Vagina (tissue), 2 donors: Measurements from ENCODE around the gene PTPRCAP. TPM values are rescaled to one million over a fixed set of nuclear protein-coding genes. Genes with fewer than 3 reads are reported as not detected.
"Not testable (repeated sequence)": the region's sequence is repeated elsewhere in the genome, so short reads cannot be mapped to it uniquely, and the experiment has no call there.

Source experiments
- DNase-seq, 2 donors: peaks; one replicate each; pipeline ENCODE4 v3.0.0-alpha.2; 2017; ENCODE audit errors: extremely low spot score in 2 of 2
- H3K27ac ChIP-seq: fragments of 200-600 bp; sonication (generic); one replicate; pipeline ENCODE4 v1.5.1; 2019
- H3K27me3 ChIP-seq: fragments of 200-600 bp; sonication (generic); one replicate; pipeline ENCODE4 v1.5.1; 2019
- H3K36me3 ChIP-seq, 2 donors: fragments of 200-600 bp; sonication (generic); one replicate each; pipeline ENCODE4 v1.5.1; 2017 to 2019
- H3K4me1 ChIP-seq: fragments of 200-600 bp; sonication (generic); one replicate; pipeline ENCODE4 v1.5.1; 2019
- H3K4me3 ChIP-seq, 2 donors: fragments of 200-600 bp; sonication (generic); 1 replicate in 1 of 2; 2 replicates in 1 of 2; pipeline ENCODE4 v1.5.1; 2016 to 2019
- H3K9me3 ChIP-seq: fragments of 200-600 bp; sonication (generic); one replicate; pipeline ENCODE4 v1.5.1; 2019
- POLR2A ChIP-seq, 2 donors: fragments of 450-650 bp; IDR thresholded peaks; one replicate each; pipeline ENCODE4 v1.6.1; 2017; ENCODE audit warnings: antibody characterized with exemption in 2 of 2, mild to moderate bottlenecking in 2 of 2, moderate library complexity in 2 of 2
- POLR2AphosphoS5 ChIP-seq, 2 donors: sonication (generic); formaldehyde crosslinking; IDR thresholded peaks; one replicate each; pipeline ENCODE4 v1.9.0; 2017; ENCODE audit warnings: antibody characterized with exemption in 2 of 2, mild to moderate bottlenecking in 2 of 2, low read depth in 1 of 2; ENCODE audit not compliant: insufficient read depth in 1 of 2
- intact Hi-C: fragments of 100-400 bp; cut with DNase I; formaldehyde crosslinking; loops from one replicate; pipeline ENCODE4 v1.15.1; 2023
- total RNA-seq: library from RNA; depleted of rRNA; stranded (reverse); fragments of >200 nt; gene quantifications from one replicate; pipeline ENCODE4 v1.2.3, GENCODE V29; 2016
- TF ChIP-seq, protein P1 (sequence below), 3 experiments: fragments of 450-650 bp in 2 of 3; fragments of 200-600 bp in 1 of 3; sonication (generic) in 1 of 3; IDR thresholded peaks; one replicate each; pipeline ENCODE4 v1.5.1; 2017 to 2019; ENCODE audit warnings: antibody characterized with exemption in 3 of 3, mild to moderate bottlenecking in 2 of 3, moderate library complexity in 2 of 3

Gene PTPRCAP
- total RNA-seq, 1 donor from 2014 or later = 18.2 TPM

DNA sequence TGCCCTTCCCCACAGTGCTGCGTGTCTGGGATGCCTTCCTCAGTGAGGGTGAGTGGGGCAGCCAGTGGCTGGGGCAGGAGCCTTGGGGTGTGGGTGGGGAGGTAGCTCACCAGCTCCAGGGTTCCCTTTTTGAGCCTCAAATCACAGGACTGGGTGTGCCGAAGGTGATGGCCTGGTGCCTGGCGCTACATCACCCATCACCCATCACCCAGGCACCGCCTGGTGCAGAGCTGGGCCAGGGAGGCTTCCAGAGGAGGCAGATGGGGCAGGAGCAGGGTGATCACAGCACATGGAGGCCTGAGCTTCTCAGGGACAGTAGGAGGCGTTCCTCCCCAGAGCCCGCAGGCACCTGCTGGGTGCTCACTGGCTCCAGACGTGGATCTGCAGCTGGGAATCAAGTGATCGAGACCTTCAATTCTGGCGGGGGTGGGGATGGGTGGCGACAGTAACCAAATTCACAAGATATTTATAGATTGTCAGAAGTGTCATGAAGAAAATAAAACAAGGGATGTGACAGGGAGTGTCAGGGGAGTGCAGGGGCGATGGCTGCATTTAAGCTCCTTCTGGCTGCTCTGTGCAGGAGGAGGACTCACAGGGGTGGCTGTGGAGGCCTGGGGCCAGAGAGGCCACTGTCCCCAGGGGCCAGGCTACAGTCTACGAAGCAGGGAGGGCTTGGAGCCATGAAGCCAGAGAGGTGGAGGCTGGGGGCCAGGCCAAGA is 30.4 kb downstream of the PTPRCAP start:
- no peak for TF ChIP-seq POLR2A (IDR thresholded peaks at IDR 0.05)
- TF ChIP-seq, protein P1, sequence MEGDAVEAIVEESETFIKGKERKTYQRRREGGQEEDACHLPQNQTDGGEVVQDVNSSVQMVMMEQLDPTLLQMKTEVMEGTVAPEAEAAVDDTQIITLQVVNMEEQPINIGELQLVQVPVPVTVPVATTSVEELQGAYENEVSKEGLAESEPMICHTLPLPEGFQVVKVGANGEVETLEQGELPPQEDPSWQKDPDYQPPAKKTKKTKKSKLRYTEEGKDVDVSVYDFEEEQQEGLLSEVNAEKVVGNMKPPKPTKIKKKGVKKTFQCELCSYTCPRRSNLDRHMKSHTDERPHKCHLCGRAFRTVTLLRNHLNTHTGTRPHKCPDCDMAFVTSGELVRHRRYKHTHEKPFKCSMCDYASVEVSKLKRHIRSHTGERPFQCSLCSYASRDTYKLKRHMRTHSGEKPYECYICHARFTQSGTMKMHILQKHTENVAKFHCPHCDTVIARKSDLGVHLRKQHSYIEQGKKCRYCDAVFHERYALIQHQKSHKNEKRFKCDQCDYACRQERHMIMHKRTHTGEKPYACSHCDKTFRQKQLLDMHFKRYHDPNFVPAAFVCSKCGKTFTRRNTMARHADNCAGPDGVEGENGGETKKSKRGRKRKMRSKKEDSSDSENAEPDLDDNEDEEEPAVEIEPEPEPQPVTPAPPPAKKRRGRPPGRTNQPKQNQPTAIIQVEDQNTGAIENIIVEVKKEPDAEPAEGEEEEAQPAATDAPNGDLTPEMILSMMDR (IDR thresholded peaks at IDR 0.05) = no peak
- TF ChIP-seq POLR2AphosphoS5 (IDR thresholded peaks at IDR 0.05; ENCODE audit: insufficient read depth in 1 of 2, low read depth in 1 of 2) = no peak
- Histone ChIP-seq H3K27me3 (no peaks in the 10 kb centered on the region), H3K4me1 (peaks cover 10% of the 10 kb centered on the region), H3K4me3 (no peak overlapping the region), H3K36me3 (no peaks in the 10 kb centered on the region), H3K27ac (no peak overlapping the region), H3K9me3 (no peaks in the 10 kb centered on the region)
- intact Hi-C loops = loop anchor here (10.0 kb wide), 2 partner anchors 58 to 208 kb away; partner anchors contain the start of gene TMEM134
- DNase-seq = no peak

DNA sequence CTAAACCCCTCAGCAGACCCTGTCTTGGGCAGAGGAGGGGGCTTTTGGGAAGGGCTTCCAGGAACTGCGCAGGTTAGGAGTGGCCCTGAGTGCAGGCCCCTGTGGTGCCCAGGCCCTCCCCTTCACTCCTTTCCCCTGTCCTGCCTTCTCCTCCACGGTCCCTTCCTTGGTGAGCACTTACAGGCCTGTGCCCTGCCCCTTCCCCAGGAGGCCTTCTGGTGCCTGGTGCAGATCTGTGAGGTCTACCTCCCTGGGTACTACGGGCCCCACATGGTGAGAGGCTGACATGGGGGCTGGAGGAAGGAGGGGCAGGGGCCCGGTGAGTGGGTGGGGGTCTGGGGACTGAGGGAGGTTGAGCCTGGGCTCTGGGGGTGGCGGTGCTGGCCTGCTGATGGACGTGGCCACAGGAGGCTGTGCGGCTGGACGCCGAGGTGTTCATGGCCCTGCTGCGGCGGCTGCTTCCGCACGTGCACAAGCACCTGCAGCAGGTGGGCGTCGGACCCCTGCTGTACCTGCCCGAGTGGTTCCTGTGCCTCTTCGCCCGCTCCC is 31.0 kb downstream of the PTPRCAP start:
- TF ChIP-seq POLR2AphosphoS5 (IDR thresholded peaks at IDR 0.05; ENCODE audit: insufficient read depth in 1 of 2, low read depth in 1 of 2) = no peak
- TF ChIP-seq, protein P1 (IDR thresholded peaks at IDR 0.05) = no peak
- TF ChIP-seq POLR2A (IDR thresholded peaks at IDR 0.05) = no peak
- DNase-seq = no peak
- intact Hi-C loops = loop anchor here (10.0 kb wide), 2 partner anchors 58 to 208 kb away; partner anchors contain the start of gene TMEM134
- Histone ChIP-seq H3K4me1 (peaks cover 11% of the 10 kb centered on the region), H3K4me3 (no peak overlapping the region), H3K36me3 (no peaks in the 10 kb centered on the region), H3K27me3 (no peaks in the 10 kb centered on the region), H3K27ac (no peak overlapping the region), H3K9me3 (no peaks in the 10 kb centered on the region)

- Histone ChIP-seq H3K27ac (no peak overlapping the region), H3K36me3 (no peaks in the 10 kb centered on the region), H3K4me1 (peaks cover 15% of the 10 kb centered on the region), H3K27me3 (no peaks in the 10 kb centered on the region), H3K9me3 (no peaks in the 10 kb centered on the region), H3K4me3 (no peak overlapping the region)
- TF ChIP-seq, protein P1 (IDR thresholded peaks at IDR 0.05) = no peak
- TF ChIP-seq POLR2A (IDR thresholded peaks at IDR 0.05) (no peak), POLR2AphosphoS5 (IDR thresholded peaks at IDR 0.05; ENCODE audit: insufficient read depth in 1 of 2, low read depth in 1 of 2) (no peak)
- no peak for DNase-seq
- intact Hi-C loops = loop anchor here (10.0 kb wide), 2 partner anchors 59 to 209 kb away; partner anchors contain the start of gene TMEM134
These were observed 31.7 kb downstream of the PTPRCAP start for GRCh38 chr11:67405688-67406339.

- no peak overlapping the region for H3K27ac ChIP-seq
- H3K27me3 ChIP-seq = no peaks in the 10 kb centered on the region
- TF ChIP-seq POLR2AphosphoS5 (IDR thresholded peaks at IDR 0.05; ENCODE audit: insufficient read depth in 1 of 2, low read depth in 1 of 2) (peak in 1 of 2 donors; percentile 15), POLR2A (IDR thresholded peaks at IDR 0.05) (no peak)
- no peaks in the 10 kb centered on the region for H3K36me3 ChIP-seq
- peaks cover 22% of the 10 kb centered on the region for H3K4me1 ChIP-seq
- H3K9me3 ChIP-seq = no peaks in the 10 kb centered on the region
- H3K4me3 ChIP-seq = peak overlapping the region in 1 of 2 donors; percentile 8
- intact Hi-C loops = loop anchor here (10.0 kb wide), 2 partner anchors 60 to 210 kb away; partner anchors contain the start of gene TMEM134
- no peak for DNase-seq
These were observed 32.3 kb downstream of the PTPRCAP start for GRCh38 chr11:67405196-67405567.

- H3K4me1 ChIP-seq = peaks cover 27% of the 10 kb centered on the region
- intact Hi-C loops = loop anchor here (10.0 kb wide), 2 partner anchors 60 to 210 kb away; partner anchors contain the start of gene TMEM134
These were observed 32.8 kb downstream of the PTPRCAP start for GRCh38 chr11:67404515-67405195.

GRCh38 chr11:67403085-67403484 is 34.4 kb downstream of the PTPRCAP start:
- not testable (repeated sequence) for H3K9me3 ChIP-seq, H3K27me3 ChIP-seq, H3K27ac ChIP-seq, DNase-seq, H3K4me3 ChIP-seq
- Histone ChIP-seq H3K36me3 (peaks cover 0 to 16% of the 10 kb centered on the region in 2 donors), H3K4me1 (peaks cover 36% of the 10 kb centered on the region)
- intact Hi-C loops = loop anchor here (10.0 kb wide), 2 partner anchors 62 to 212 kb away; partner anchors contain the start of gene TMEM134

More at GRCh38 chr11:67404515-67405195, 32.8 kb downstream of the PTPRCAP start:
- Histone ChIP-seq H3K36me3 (peaks cover 0 to 2% of the 10 kb centered on the region in 2 donors), H3K9me3 (no peaks in the 10 kb centered on the region), H3K27me3 (no peaks in the 10 kb centered on the region), H3K4me3 (peak overlapping the region; percentile 8 to 35), H3K27ac (no peak overlapping the region)
- TF ChIP-seq POLR2A (IDR thresholded peaks at IDR 0.05) (no peak), POLR2AphosphoS5 (IDR thresholded peaks at IDR 0.05; ENCODE audit: insufficient read depth in 1 of 2, low read depth in 1 of 2) (peak in 1 of 2 donors; percentile 20)
- TF ChIP-seq, protein P1 (IDR thresholded peaks at IDR 0.05) = no peak
- no peak for DNase-seq
